ENCODE data around the gene SERINC4.

The SERINC4 gene

DNA sequence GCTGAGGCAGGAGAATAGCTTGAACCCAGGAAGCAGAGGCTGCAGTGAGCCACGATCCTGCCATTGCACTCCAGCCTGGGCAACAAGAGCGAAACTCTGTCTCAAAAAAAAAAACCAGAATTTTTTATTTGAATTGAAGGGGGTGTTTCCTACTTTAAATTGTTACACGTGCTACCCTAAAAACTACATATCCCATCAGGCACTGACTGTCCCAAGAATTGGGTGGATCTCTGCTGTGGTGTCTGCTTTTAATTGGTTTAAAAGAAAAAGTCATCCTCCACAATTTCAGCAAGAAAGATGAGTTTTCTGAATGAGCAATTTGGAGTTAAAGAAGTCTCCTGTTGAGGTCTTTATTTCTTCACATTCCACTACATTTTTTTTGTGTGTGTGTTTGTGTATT lies 51.6 kb downstream of the SERINC4 start:
- DNase-seq = no peak

DNA sequence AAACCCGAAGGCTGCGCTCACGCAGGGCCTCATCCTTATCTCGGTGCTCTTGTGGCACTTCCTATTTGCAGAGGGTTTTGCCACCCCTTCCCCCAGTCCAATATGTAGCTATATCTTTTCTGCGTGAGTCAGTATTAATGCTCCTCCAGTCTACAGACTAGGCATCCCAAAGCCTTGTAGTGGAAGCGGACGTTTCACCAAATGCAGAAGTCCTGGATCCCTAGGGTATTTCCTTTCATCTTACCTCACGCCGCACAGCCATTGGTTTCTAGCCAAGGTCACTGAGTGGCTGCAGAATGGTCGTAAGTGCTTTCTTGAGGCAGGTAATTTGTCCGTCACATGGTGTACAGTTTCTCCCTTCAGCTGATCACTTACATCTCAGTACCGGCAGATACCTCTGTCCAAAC lies 53.1 kb downstream of the SERINC4 start:
- peak; percentile 36 for DNase-seq

DNA sequence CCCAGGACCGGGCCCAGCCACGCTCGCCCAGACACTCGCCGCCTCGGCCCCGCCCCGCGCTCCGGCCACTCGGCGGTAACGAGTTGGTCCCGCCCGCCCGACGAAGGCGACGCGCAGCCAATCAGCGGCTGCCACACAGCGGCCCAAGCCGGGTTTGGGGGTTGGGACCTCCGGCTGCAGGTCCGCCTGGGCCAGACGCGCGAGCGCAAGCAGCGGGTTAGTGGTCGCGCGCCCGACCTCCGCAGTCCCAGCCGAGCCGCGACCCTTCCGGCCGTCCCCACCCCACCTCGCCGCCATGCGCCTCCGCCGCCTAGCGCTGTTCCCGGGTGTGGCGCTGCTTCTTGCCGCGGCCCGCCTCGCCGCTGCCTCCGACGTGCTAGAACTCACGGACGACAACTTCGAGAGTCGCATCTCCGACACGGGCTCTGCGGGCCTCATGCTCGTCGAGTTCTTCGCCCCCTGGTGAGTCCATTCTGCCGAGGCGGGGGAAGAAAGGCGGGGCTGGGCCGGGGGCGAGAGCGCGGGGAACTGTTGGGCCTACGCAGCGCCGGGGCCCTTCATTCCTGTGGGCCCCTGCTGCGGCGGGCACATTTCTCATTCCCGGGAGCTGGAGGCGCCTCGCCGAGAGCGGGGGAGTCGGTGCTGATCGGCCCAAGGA lies 53.6 kb downstream of the SERINC4 start, which contains the start of gene PDIA3:
Gene PDIA3 (plus strand): TSS at position 194 of the 658 bp plus-strand sequence. CDS start 102 bp downstream, at position 296.
- peak; percentile 48 for DNase-seq

Data from NCI-H2029 (cell line).